ENCODE data around the gene RAB9B.

The RAB9B gene

GRCh38 chrX:103780336-103781061 is 51.6 kb downstream of the RAB9B start:
- no peak overlapping the region for H3K27ac ChIP-seq
- TF ChIP-seq CTCF (conservative IDR thresholded peaks at IDR 0.05) (no peak), ZFX (IDR thresholded peaks at IDR 0.05) (no peak)

- TF ChIP-seq CTCF (conservative IDR thresholded peaks at IDR 0.05) (no peak), ZFX (IDR thresholded peaks at IDR 0.05) (no peak)
- H3K27ac ChIP-seq = no peak overlapping the region
Observed at GRCh38 chrX:103779141-103779789, 52.8 kb downstream of the RAB9B start.

- TF ChIP-seq CTCF (conservative IDR thresholded peaks at IDR 0.05) (no peak), ZFX (IDR thresholded peaks at IDR 0.05) (no peak)
- H3K27ac ChIP-seq = no peak within 1 kb of the TSS
Observed at GRCh38 chrX:103776546-103776945, 55.5 kb downstream of the RAB9B start, which contains the start of gene PLP1. TSS of gene PLP1 (plus strand) at chrX:103776840. CDS start at chrX:103776996, 156 bp downstream.

GRCh38 chrX:103774070-103774642 is 57.9 kb downstream of the RAB9B start:
- no peak overlapping the region for H3K27ac ChIP-seq
- TF ChIP-seq ZFX (IDR thresholded peaks at IDR 0.05) (no peak), CTCF (conservative IDR thresholded peaks at IDR 0.05) (peak; percentile 80)

- no peak for TF ChIP-seq CTCF (conservative IDR thresholded peaks at IDR 0.05)
- TF ChIP-seq ZFX (IDR thresholded peaks at IDR 0.05) = no peak
- H3K27ac ChIP-seq = no peak overlapping the region
Observed at GRCh38 chrX:103773445-103773844, 58.6 kb downstream of the RAB9B start.
